ENCODE measurements around the gene RPL37A.

- TF ChIP-seq POLR2A (IDR thresholded peaks at IDR 0.05; ENCODE audit: low read depth, low read length) = no peak
- no peak for TF ChIP-seq POLR2AphosphoS5 (IDR thresholded peaks at IDR 0.05; ENCODE audit: low read depth, low read length)
These were observed 5.9 kb upstream of the RPL37A start for GRCh38 chr2:216492597-216493333.
